Parathyroid adenoma (tissue), 2 donors: Measurements from ENCODE around the gene GPR107.
A peak's percentile ranks its signal among the peaks of the same experiment; 100 is the strongest.

Source experiments
- H2AFZ ChIP-seq: fragments of 300-600 bp; sonication (generic); one replicate; pipeline ENCODE4 v1.7.0; 2017; ENCODE audit warnings: antibody characterized with exemption, mild to moderate bottlenecking
- H3K27ac ChIP-seq: fragments of 300-600 bp; sonication (generic); one replicate; pipeline ENCODE4 v1.7.0; 2017
- H3K27me3 ChIP-seq: fragments of 300-600 bp; sonication (generic); one replicate; pipeline ENCODE4 v1.7.0; 2017; ENCODE audit warnings: low read length; ENCODE audit not compliant: control insufficient read depth, insufficient read depth
- H3K36me3 ChIP-seq: fragments of 300-600 bp; sonication (generic); one replicate; pipeline ENCODE4 v1.7.0; 2017; ENCODE audit warnings: low read length; ENCODE audit not compliant: control insufficient read depth, insufficient read depth
- H3K4me1 ChIP-seq: fragments of 300-600 bp; sonication (generic); one replicate; pipeline ENCODE4 v1.7.0; 2017; ENCODE audit warnings: control low read depth
- H3K4me2 ChIP-seq: fragments of 300-600 bp; sonication (generic); one replicate; pipeline ENCODE4 v1.7.0; 2017; ENCODE audit warnings: low read length
- H3K4me3 ChIP-seq: fragments of 300-600 bp; sonication (generic); one replicate; pipeline ENCODE4 v1.7.0; 2017; ENCODE audit warnings: low read depth, low read length
- H3K79me2 ChIP-seq: fragments of 300-600 bp; sonication (generic); one replicate; pipeline ENCODE4 v1.7.0; 2017; ENCODE audit warnings: control low read depth
- H3K9ac ChIP-seq: fragments of 300-600 bp; sonication (generic); one replicate; pipeline ENCODE4 v1.7.0; 2017; ENCODE audit warnings: mild to moderate bottlenecking
- H3K9me3 ChIP-seq: fragments of 300-600 bp; sonication (generic); one replicate; pipeline ENCODE4 v1.7.0; 2017; ENCODE audit warnings: low read length; ENCODE audit not compliant: control insufficient read depth
- CTCF ChIP-seq: fragments of 300-600 bp; sonication (generic); IDR thresholded peaks from one replicate; pipeline ENCODE4 v1.7.0; 2017; ENCODE audit warnings: antibody characterized with exemption, mild to moderate bottlenecking
- donor health status: primary hyperparathyroidism.

Gene GPR107

DNA sequence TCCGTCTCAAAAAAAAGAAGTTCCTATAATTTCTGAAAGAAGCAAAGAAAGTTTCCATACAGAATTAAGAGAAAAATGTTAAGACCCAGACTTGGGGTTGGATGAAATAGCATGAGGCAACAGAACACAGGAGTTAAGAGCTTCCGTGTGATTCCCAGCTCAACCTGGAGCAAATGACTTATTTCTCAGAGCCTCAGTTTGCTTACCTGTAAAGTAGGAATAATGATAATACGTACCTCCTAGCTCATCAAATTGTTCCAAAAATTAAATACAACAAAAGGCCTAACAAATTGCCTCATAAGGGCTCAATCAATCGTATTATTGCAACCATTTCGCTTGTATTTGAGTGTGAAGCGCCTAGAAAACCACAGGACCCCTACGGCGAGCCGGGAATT, 600 bp upstream of the GPR107 start:
- Histone ChIP-seq H3K4me2 (peak overlapping the region; percentile 99), H3K27ac (peak overlapping the region; percentile 67), H2AFZ (peak overlapping the region; percentile 82), H3K27me3 (no peaks in the 10 kb centered on the region), H3K36me3 (no peaks in the 10 kb centered on the region), H3K4me1 (peaks cover 9% of the 10 kb centered on the region), H3K79me2 (peaks cover 13% of the 10 kb centered on the region), H3K9me3 (no peaks in the 10 kb centered on the region), H3K4me3 (peak overlapping the region; percentile 99), H3K9ac (no peak overlapping the region)
- TF ChIP-seq CTCF = no peak

DNA sequence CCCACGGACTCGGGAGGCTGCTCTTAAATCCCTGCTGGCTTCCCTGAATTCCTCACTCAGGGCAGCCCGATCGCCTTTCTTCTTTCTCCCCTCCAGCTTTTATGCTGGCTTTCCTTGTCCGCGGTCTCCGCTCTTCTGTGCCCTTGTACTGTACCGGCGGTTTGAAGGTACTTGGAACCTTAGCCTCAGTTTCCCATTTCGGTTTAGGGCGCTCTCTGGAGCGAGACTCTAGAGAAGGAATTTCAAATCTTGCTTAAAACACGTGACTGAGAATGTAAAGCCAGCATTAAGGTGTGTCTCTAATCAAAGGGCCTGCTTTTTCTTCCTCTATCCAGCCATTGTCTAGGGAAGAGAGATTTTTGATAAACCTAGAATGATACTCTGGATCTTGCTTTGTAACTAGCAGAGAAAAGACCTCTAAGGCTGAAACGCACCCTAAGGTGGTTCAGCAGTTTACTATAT, 650 bp downstream of the GPR107 start:
- TF ChIP-seq CTCF = no peak
- peak overlapping the region; percentile 82 for H2AFZ ChIP-seq
- H3K4me2 ChIP-seq = peak overlapping the region; percentile 99
- peak overlapping the region; percentile 99 for H3K4me3 ChIP-seq
- peak overlapping the region; percentile 55 for H3K9ac ChIP-seq
- no peaks in the 10 kb centered on the region for H3K36me3 ChIP-seq
- peaks cover 16% of the 10 kb centered on the region for H3K79me2 ChIP-seq
- H3K27me3 ChIP-seq = no peaks in the 10 kb centered on the region
- H3K4me1 ChIP-seq = peaks cover 9% of the 10 kb centered on the region
- peak overlapping the region; percentile 67 for H3K27ac ChIP-seq
- H3K9me3 ChIP-seq = no peaks in the 10 kb centered on the region

DNA sequence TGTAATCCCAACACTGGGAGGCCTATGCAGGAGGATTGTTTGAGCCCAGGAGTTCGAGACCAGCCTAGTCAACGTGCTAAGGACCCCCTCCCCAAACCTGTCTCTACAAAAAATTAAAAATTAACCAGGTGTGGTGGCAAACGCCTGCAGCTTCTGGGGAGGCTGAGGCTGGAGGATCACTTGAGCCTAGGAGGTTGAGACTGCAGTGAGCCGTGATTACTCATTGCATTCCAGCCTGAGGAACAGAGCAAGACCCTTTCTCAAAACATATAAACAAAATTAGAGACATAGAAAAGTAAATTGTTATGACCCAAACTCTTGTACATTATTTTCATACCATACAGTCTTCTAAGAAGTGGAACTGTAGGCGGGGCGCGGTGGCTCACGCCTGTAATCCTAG, 1.1 kb downstream of the GPR107 start:
- Histone ChIP-seq H3K27ac (no peak overlapping the region), H3K4me1 (peaks cover 9% of the 10 kb centered on the region), H3K9me3 (no peaks in the 10 kb centered on the region), H3K36me3 (no peaks in the 10 kb centered on the region), H3K4me2 (peak overlapping the region; percentile 99), H2AFZ (no peak overlapping the region), H3K9ac (no peak overlapping the region), H3K4me3 (peak overlapping the region; percentile 99), H3K79me2 (peaks cover 16% of the 10 kb centered on the region), H3K27me3 (no peaks in the 10 kb centered on the region)
- no peak for TF ChIP-seq CTCF

DNA sequence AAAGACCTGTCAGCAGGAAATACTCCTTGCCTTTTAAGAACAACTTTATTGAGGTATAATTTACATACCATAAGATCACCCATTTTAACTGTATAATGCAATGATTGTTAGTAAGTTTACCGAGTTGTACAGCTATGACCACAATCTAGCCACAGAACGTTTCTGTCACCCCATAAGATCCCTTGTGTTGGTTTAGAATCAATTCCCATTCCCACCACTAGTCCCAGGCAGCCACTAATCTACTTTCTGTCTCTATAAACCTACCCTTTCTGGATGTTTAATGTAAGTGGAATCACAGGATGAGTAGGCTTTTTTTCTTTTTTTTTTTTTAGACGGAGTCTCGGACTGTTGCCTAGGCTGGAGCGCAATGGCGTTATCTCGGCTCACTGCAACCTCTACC, 4.4 kb downstream of the GPR107 start:
- H3K9me3 ChIP-seq = no peaks in the 10 kb centered on the region
- no peaks in the 10 kb centered on the region for H3K36me3 ChIP-seq
- no peak overlapping the region for H3K9ac ChIP-seq
- H3K27ac ChIP-seq = no peak overlapping the region
- no peak overlapping the region for H3K4me2 ChIP-seq
- no peak overlapping the region for H3K4me3 ChIP-seq
- no peak overlapping the region for H2AFZ ChIP-seq
- H3K4me1 ChIP-seq = peaks cover 4% of the 10 kb centered on the region
- peaks cover 19% of the 10 kb centered on the region for H3K79me2 ChIP-seq
- H3K27me3 ChIP-seq = no peaks in the 10 kb centered on the region
- no peak for TF ChIP-seq CTCF

- no peak overlapping the region for H3K4me3 ChIP-seq
- peaks cover 14% of the 10 kb centered on the region for H3K79me2 ChIP-seq
- no peaks in the 10 kb centered on the region for H3K9me3 ChIP-seq
- H3K4me2 ChIP-seq = no peak overlapping the region
- peaks cover 3% of the 10 kb centered on the region for H3K4me1 ChIP-seq
- H3K27me3 ChIP-seq = no peaks in the 10 kb centered on the region
- H3K27ac ChIP-seq = no peak overlapping the region
- no peaks in the 10 kb centered on the region for H3K36me3 ChIP-seq
- no peak overlapping the region for H3K9ac ChIP-seq
- no peak overlapping the region for H2AFZ ChIP-seq
- no peak for TF ChIP-seq CTCF
These were observed 5.2 kb downstream of the GPR107 start for GRCh38 chr9:130058887-130059286.
